ENCODE data around the gene GADD45A.

GRCh38 chr1:67682659-67683197 lies 2.3 kb upstream of the GADD45A start:
- TF ChIP-seq CTCF (IDR thresholded peaks at IDR 0.05) (no peak), POLR2A (IDR thresholded peaks at IDR 0.05) (no peak)

Data from right lobe of liver (tissue), 4 donors.